ENCODE measurements around the gene SARDH. TPM values are rescaled to one million over a fixed set of nuclear protein-coding genes. Genes with fewer than 3 reads are reported as not detected.

The SARDH gene
- total RNA-seq, 3 donors from 2014 or later, result 3.6 to 5.5 (median 5.0) TPM

GRCh38 chr9:133690081-133690561 lies 48.0 kb downstream of the SARDH start:
- Mint-ChIP-seq H3K36me3 (ENCODE audit: insufficient read depth) (no peaks in the 10 kb centered on the region), H3K27me3 (ENCODE audit: low read depth) (no peaks in the 10 kb centered on the region), H3K4me3 (no peak overlapping the region), H3K4me1 (ENCODE audit: low read depth) (peaks cover 6% of the 10 kb centered on the region), H3K9me3 (no peaks in the 10 kb centered on the region)
- DNase-seq (no peak), ATAC-seq (no peak)

GRCh38 chr9:133689151-133689763 lies 48.9 kb downstream of the SARDH start:
- Mint-ChIP-seq H3K36me3 (ENCODE audit: insufficient read depth) (no peaks in the 10 kb centered on the region), H3K9me3 (no peaks in the 10 kb centered on the region), H3K27me3 (ENCODE audit: low read depth) (no peaks in the 10 kb centered on the region), H3K4me1 (ENCODE audit: low read depth) (peaks cover 7% of the 10 kb centered on the region), H3K4me3 (no peak overlapping the region)
- DNase-seq, result no peak
- ATAC-seq, result no peak

- Mint-ChIP-seq H3K36me3 (ENCODE audit: insufficient read depth) (no peaks in the 10 kb centered on the region), H3K27me3 (ENCODE audit: low read depth) (no peaks in the 10 kb centered on the region), H3K4me1 (ENCODE audit: low read depth) (peaks cover 18% of the 10 kb centered on the region), H3K9me3 (no peaks in the 10 kb centered on the region), H3K4me3 (no peak overlapping the region)
- DNase-seq (no peak), ATAC-seq (no peak)
Measured at GRCh38 chr9:133687856-133688761, 50.0 kb downstream of the SARDH start.

GRCh38 chr9:133686642-133687575 lies 51.2 kb downstream of the SARDH start:
- DNase-seq (no peak), ATAC-seq (no peak)
- Mint-ChIP-seq H3K9me3 (no peaks in the 10 kb centered on the region), H3K4me1 (ENCODE audit: low read depth) (peaks cover 24% of the 10 kb centered on the region), H3K4me3 (no peak overlapping the region), H3K36me3 (ENCODE audit: insufficient read depth) (no peaks in the 10 kb centered on the region), H3K27me3 (ENCODE audit: low read depth) (no peaks in the 10 kb centered on the region)

- H3K36me3 Mint-ChIP-seq (ENCODE audit: insufficient read depth), result no peaks in the 10 kb centered on the region
Measured at GRCh38 chr9:133685653-133686609, 52.2 kb downstream of the SARDH start.

GRCh38 chr9:133684936-133685361 lies 53.2 kb downstream of the SARDH start:
- H3K4me1 Mint-ChIP-seq (ENCODE audit: low read depth), result peaks cover 26% of the 10 kb centered on the region
- DNase-seq (no peak), ATAC-seq (no peak)
- no peaks in the 10 kb centered on the region for H3K9me3 Mint-ChIP-seq
- no peaks in the 10 kb centered on the region for H3K36me3 Mint-ChIP-seq (ENCODE audit: insufficient read depth)
- H3K27me3 Mint-ChIP-seq (ENCODE audit: low read depth), result no peaks in the 10 kb centered on the region
- H3K4me3 Mint-ChIP-seq, result no peak overlapping the region

More at GRCh38 chr9:133685653-133686609, 52.2 kb downstream of the SARDH start:
- no peaks in the 10 kb centered on the region for H3K27me3 Mint-ChIP-seq (ENCODE audit: low read depth)
- DNase-seq, result no peak
- peaks cover 26% of the 10 kb centered on the region for H3K4me1 Mint-ChIP-seq (ENCODE audit: low read depth)
- H3K4me3 Mint-ChIP-seq, result no peak overlapping the region
- ATAC-seq, result no peak
- no peaks in the 10 kb centered on the region for H3K9me3 Mint-ChIP-seq

GRCh38 chr9:133684121-133684935 lies 53.8 kb downstream of the SARDH start:
- DNase-seq, result no peak
- Mint-ChIP-seq H3K4me3 (peak overlapping the region; percentile 72), H3K36me3 (ENCODE audit: insufficient read depth) (no peaks in the 10 kb centered on the region)

GRCh38 chr9:133683586-133684120 lies 54.5 kb downstream of the SARDH start:
- Mint-ChIP-seq H3K36me3 (ENCODE audit: insufficient read depth) (no peaks in the 10 kb centered on the region), H3K9me3 (no peaks in the 10 kb centered on the region), H3K4me1 (ENCODE audit: low read depth) (peaks cover 28% of the 10 kb centered on the region), H3K27me3 (ENCODE audit: low read depth) (no peaks in the 10 kb centered on the region), H3K4me3 (peak overlapping the region; percentile 72)
- peak; percentile 85 for ATAC-seq
- DNase-seq, result peak; percentile 53

More at GRCh38 chr9:133684121-133684935, 53.8 kb downstream of the SARDH start:
- H3K9me3 Mint-ChIP-seq, result no peaks in the 10 kb centered on the region
- peak; percentile 20 to 26 for ATAC-seq
- H3K4me1 Mint-ChIP-seq (ENCODE audit: low read depth), result peaks cover 26% of the 10 kb centered on the region
- H3K27me3 Mint-ChIP-seq (ENCODE audit: low read depth), result no peaks in the 10 kb centered on the region

- peak overlapping the region; percentile 72 for H3K4me3 Mint-ChIP-seq
- no peaks in the 10 kb centered on the region for H3K9me3 Mint-ChIP-seq
- H3K36me3 Mint-ChIP-seq (ENCODE audit: insufficient read depth), result no peaks in the 10 kb centered on the region
- peaks cover 33% of the 10 kb centered on the region for H3K4me1 Mint-ChIP-seq (ENCODE audit: low read depth)
- no peak for DNase-seq
- no peak for ATAC-seq
- no peaks in the 10 kb centered on the region for H3K27me3 Mint-ChIP-seq (ENCODE audit: low read depth)
Measured at GRCh38 chr9:133682818-133683585, 55.1 kb downstream of the SARDH start.

- Mint-ChIP-seq H3K27me3 (ENCODE audit: low read depth) (no peaks in the 10 kb centered on the region), H3K4me3 (no peak overlapping the region), H3K36me3 (ENCODE audit: insufficient read depth) (no peaks in the 10 kb centered on the region), H3K9me3 (no peaks in the 10 kb centered on the region), H3K4me1 (ENCODE audit: low read depth) (peaks cover 44% of the 10 kb centered on the region)
- DNase-seq (no peak), ATAC-seq (no peak)
Measured at GRCh38 chr9:133681658-133682306, 56.4 kb downstream of the SARDH start.

GRCh38 chr9:133680976-133681657 lies 57.0 kb downstream of the SARDH start:
- Mint-ChIP-seq H3K4me1 (ENCODE audit: low read depth) (peaks cover 49% of the 10 kb centered on the region), H3K36me3 (ENCODE audit: insufficient read depth) (no peaks in the 10 kb centered on the region), H3K4me3 (no peak overlapping the region), H3K9me3 (no peaks in the 10 kb centered on the region), H3K27me3 (ENCODE audit: low read depth) (no peaks in the 10 kb centered on the region)
- no peak for DNase-seq
- ATAC-seq, result no peak
